Measurements from ENCODE around the gene COLQ. TPM values are rescaled to one million over a fixed set of nuclear protein-coding genes. Genes with fewer than 3 reads are reported as not detected.

The COLQ gene
- total RNA-seq, 1 experiment from 2014 or later = not detected

- H3K4me1 Mint-ChIP-seq (ENCODE audit: low read depth, unreplicated experiment) = no peaks in the 10 kb centered on the region
- intact Hi-C loops (cut with micrococcal nuclease; ENCODE audit: unreplicated experiment) = no loop called here
- Histone ChIP-seq H3K4me3 (ENCODE audit: low read depth, low read length) (no peak overlapping the region), H3K27me3 (replicated peaks; ENCODE audit: control insufficient read depth, insufficient read depth, low read length) (no peaks in the 10 kb centered on the region), H3K36me3 (ENCODE audit: control insufficient read depth, insufficient read depth, low read length) (0 out of 2 replicates have a peak, but pooled peaks cover 2% of the 10 kb centered on the region), H3K9me3 (no peaks in the 10 kb centered on the region), H3K4me1 (no peaks in the 10 kb centered on the region)
- no TSS peak for BruUV-seq (replicated peaks)
- POLR2A ChIA-PET = no interaction called here
- no peak overlapping the region for H3K4me3 Mint-ChIP-seq (ENCODE audit: unreplicated experiment)
- no peaks in the 10 kb centered on the region for H3K27me3 Mint-ChIP-seq (ENCODE audit: insufficient read depth, unreplicated experiment)
- H3K36me3 Mint-ChIP-seq (ENCODE audit: insufficient read depth, unreplicated experiment) = peaks cover 62% of the 10 kb centered on the region
- CTCF ChIA-PET = interaction anchor here (0.6 kb wide), 1 partner anchor 38 kb away, joined by 3 read pairs; no protein-coding TSS in a partner anchor
- no peak for TF ChIP-seq CTCF (IDR thresholded peaks at IDR 0.05; ENCODE audit: insufficient read depth in 1 of 2, low read depth in 1 of 2, low read length in 1 of 2, severe bottlenecking in 1 of 2, unreplicated experiment in 1 of 2)
- no peak for DNase-seq
- no peaks in the 10 kb centered on the region for H3K9me3 Mint-ChIP-seq (ENCODE audit: unreplicated experiment)
- H3K27ac Mint-ChIP-seq (ENCODE audit: unreplicated experiment) = no peak overlapping the region
Observed at GRCh38 chr3:15438983-15439382, 82.5 kb downstream of the COLQ start.

- Mint-ChIP-seq H3K4me1 (ENCODE audit: low read depth, unreplicated experiment) (no peaks in the 10 kb centered on the region), H3K27ac (ENCODE audit: unreplicated experiment) (no peak overlapping the region), H3K36me3 (ENCODE audit: insufficient read depth, unreplicated experiment) (peaks cover 67% of the 10 kb centered on the region), H3K9me3 (ENCODE audit: unreplicated experiment) (no peaks in the 10 kb centered on the region), H3K27me3 (ENCODE audit: insufficient read depth, unreplicated experiment) (no peaks in the 10 kb centered on the region), H3K4me3 (ENCODE audit: unreplicated experiment) (no peak overlapping the region)
- H3K36me3 ChIP-seq (ENCODE audit: control insufficient read depth, insufficient read depth, low read length) = 0 out of 2 replicates have a peak, but pooled peaks cover 2% of the 10 kb centered on the region
- no peak for DNase-seq
- intact Hi-C loops (cut with micrococcal nuclease; ENCODE audit: unreplicated experiment) = loop anchor here (1.0 kb wide), 1 partner anchor 8 kb away; no protein-coding TSS in a partner anchor
- H3K27me3 ChIP-seq (replicated peaks; ENCODE audit: control insufficient read depth, insufficient read depth, low read length) = no peaks in the 10 kb centered on the region
- no peaks in the 10 kb centered on the region for H3K9me3 ChIP-seq
- H3K4me1 ChIP-seq = no peaks in the 10 kb centered on the region
- no TSS peak for BruUV-seq (replicated peaks)
- ChIA-PET POLR2A (no interaction called here), CTCF (no interaction called here)
- H3K4me3 ChIP-seq (ENCODE audit: low read depth, low read length) = no peak overlapping the region
- TF ChIP-seq CTCF (IDR thresholded peaks at IDR 0.05; ENCODE audit: insufficient read depth in 1 of 2, low read depth in 1 of 2, low read length in 1 of 2, severe bottlenecking in 1 of 2, unreplicated experiment in 1 of 2) = no peak
Observed at GRCh38 chr3:15436246-15436645, 85.3 kb downstream of the COLQ start.

- intact Hi-C loops (cut with micrococcal nuclease; ENCODE audit: unreplicated experiment) = no loop called here
- CTCF ChIA-PET = no interaction called here
- TF ChIP-seq CTCF (IDR thresholded peaks at IDR 0.05; ENCODE audit: insufficient read depth in 1 of 2, low read depth in 1 of 2, low read length in 1 of 2, severe bottlenecking in 1 of 2, unreplicated experiment in 1 of 2) = no peak
- Mint-ChIP-seq H3K4me1 (ENCODE audit: low read depth, unreplicated experiment) (no peaks in the 10 kb centered on the region), H3K36me3 (ENCODE audit: insufficient read depth, unreplicated experiment) (peaks cover 53% of the 10 kb centered on the region), H3K27ac (ENCODE audit: unreplicated experiment) (no peak overlapping the region), H3K9me3 (ENCODE audit: unreplicated experiment) (no peaks in the 10 kb centered on the region), H3K27me3 (ENCODE audit: insufficient read depth, unreplicated experiment) (no peaks in the 10 kb centered on the region), H3K4me3 (ENCODE audit: unreplicated experiment) (no peak overlapping the region)
- Histone ChIP-seq H3K27me3 (replicated peaks; ENCODE audit: control insufficient read depth, insufficient read depth, low read length) (no peaks in the 10 kb centered on the region), H3K36me3 (ENCODE audit: control insufficient read depth, insufficient read depth, low read length) (0 out of 2 replicates have a peak, but pooled peaks cover 2% of the 10 kb centered on the region), H3K9me3 (no peaks in the 10 kb centered on the region), H3K4me3 (ENCODE audit: low read depth, low read length) (no peak overlapping the region), H3K4me1 (no peaks in the 10 kb centered on the region)
- POLR2A ChIA-PET = no interaction called here
- no peak for DNase-seq
- no TSS peak for BruUV-seq (replicated peaks)
Observed at GRCh38 chr3:15434756-15435155, 86.8 kb downstream of the COLQ start.
